OCI-LY7 (cell line): ENCODE data around the gene ZNF626. TPM values are rescaled to one million over a fixed set of nuclear protein-coding genes. Genes with fewer than 3 reads are reported as not detected.

Source experiments
- BruUV-seq: library from RNA; stranded (reverse); fragments of 400-500 nt; replicated peaks from 2 replicates; lab custom pipeline; 2021; lab: Mats Ljungman, UMichigan
- CTCF ChIA-PET: fragments of 300-600 bp; sonication (Branson Sonifier 250); formaldehyde crosslinking; loops from one replicate; lab custom pipeline; 2022; ENCODE audit warnings: antibody characterized with exemption; ENCODE audit not compliant: unreplicated experiment; lab: Charles Lee
- POLR2A ChIA-PET: fragments of 300-600 bp; sonication (Branson Sonifier 250); formaldehyde crosslinking; loops from one replicate; lab custom pipeline; 2022; ENCODE audit warnings: antibody characterized with exemption; lab: Charles Lee
- DNase-seq: peaks from one replicate; pipeline ENCODE4 v3.0.0-alpha.2; 2015; ENCODE audit warnings: low spot score
- H2AFZ ChIP-seq: fragments of 200-600 bp; sonication (generic), shearing (Covaris generic); 2 replicates; pipeline ENCODE4 v1.6.1; 2014; ENCODE audit warnings: mild to moderate bottlenecking, antibody characterized with exemption, low read length, moderate library complexity
- H3K27ac ChIP-seq: fragments of 200-600 bp; sonication (generic); 2 replicates; pipeline ENCODE4 v1.5.1; 2014; ENCODE audit warnings: mixed run types, low read depth, mild to moderate bottlenecking, moderate library complexity, low read length, inconsistent platforms; ENCODE audit not compliant: poor library complexity, severe bottlenecking
- H3K36me3 ChIP-seq: fragments of 200-600 bp; sonication (generic); 2 replicates; pipeline ENCODE4 v1.6.1; 2014; ENCODE audit warnings: mild to moderate bottlenecking, antibody characterized with exemption, low read length, moderate library complexity, mixed read lengths; ENCODE audit not compliant: insufficient read depth
- H3K4me1 ChIP-seq: fragments of 200-600 bp; sonication (generic); 2 replicates; pipeline ENCODE4 v1.5.1; 2014; ENCODE audit warnings: mild to moderate bottlenecking, low read length; ENCODE audit not compliant: insufficient read depth, poor library complexity, severe bottlenecking
- H3K4me2 ChIP-seq: fragments of 200-600 bp; sonication (generic); 2 replicates; pipeline ENCODE4 v1.6.1; 2014; ENCODE audit warnings: mild to moderate bottlenecking, low read length
- H3K4me3 ChIP-seq: fragments of 200-600 bp; sonication (generic); 2 replicates; pipeline ENCODE4 v1.5.1; 2014; ENCODE audit warnings: mild to moderate bottlenecking, low read depth, low read length; ENCODE audit not compliant: poor library complexity, severe bottlenecking
- H3K79me2 ChIP-seq: fragments of 200-600 bp; sonication (generic); 2 replicates; pipeline ENCODE4 v1.6.1; 2016; ENCODE audit warnings: low read depth, mild to moderate bottlenecking, low read length, moderate library complexity, mixed read lengths; ENCODE audit not compliant: insufficient read depth
- H3K9me2 ChIP-seq: fragments of 200-600 bp; sonication (generic); 2 replicates; pipeline ENCODE4 v1.6.1; 2016; ENCODE audit warnings: mild to moderate bottlenecking, low read length, mixed read lengths; ENCODE audit not compliant: insufficient read depth
- H3K9me3 ChIP-seq: fragments of 200-600 bp; sonication (generic); 2 replicates; pipeline ENCODE4 v1.6.1; 2014; ENCODE audit warnings: mild to moderate bottlenecking, mixed run types, low read length, mixed read lengths
- H4K20me1 ChIP-seq: fragments of 200-600 bp; sonication (generic); 2 replicates; pipeline ENCODE4 v1.6.1; 2014; ENCODE audit warnings: mild to moderate bottlenecking, antibody characterized with exemption, low read length, moderate library complexity, mixed read lengths; ENCODE audit not compliant: insufficient read depth
- EZH2phosphoT487 ChIP-seq: fragments of 200-600 bp; sonication (generic); IDR thresholded peaks from 2 replicates; pipeline ENCODE4 v1.6.1; 2018; ENCODE audit warnings: low read depth, borderline replicate concordance, mild to moderate bottlenecking, mixed run types, antibody characterized with exemption, low read length, moderate library complexity, mixed read lengths
- intact Hi-C: fragments of 100-400 bp; cut with micrococcal nuclease; formaldehyde crosslinking; loops from one replicate; pipeline ENCODE4 v1.10.0; 2022; ENCODE audit not compliant: unreplicated experiment
- total RNA-seq, 2 experiments: library from RNA; depleted of rRNA in 1 of 2; stranded (reverse); fragments of >200 nt in 1 of 2; shearing (Covaris generic) in 1 of 2; gene quantifications; 2 replicates each; pipeline ENCODE4 v1.2.3, GENCODE V29; 2014 to 2022
- TF ChIP-seq, protein P1 (sequence below): fragments of 200-600 bp; sonication (generic); conservative IDR thresholded peaks from 2 replicates; pipeline ENCODE4 v1.5.1; 2014; ENCODE audit warnings: mild to moderate bottlenecking, antibody characterized with exemption, low read length, moderate library complexity, mixed read lengths

ZNF626 gene
- total RNA-seq, 2 experiments from 2014 or later = 3.3 to 4.5 TPM

GRCh38 chr19:20611866-20612265, 49.5 kb downstream of the ZNF626 start:
- Histone ChIP-seq H3K79me2 (no peaks in the 10 kb centered on the region), H3K9me3 (no peaks in the 10 kb centered on the region), H4K20me1 (no peaks in the 10 kb centered on the region), H3K4me2 (no peak overlapping the region), H3K4me1 (no peaks in the 10 kb centered on the region), H3K9me2 (no peaks in the 10 kb centered on the region), H3K36me3 (no peaks in the 10 kb centered on the region), H3K4me3 (no peak overlapping the region), H3K27ac (no peak overlapping the region), H2AFZ (no peak overlapping the region)
- intact Hi-C loops = no loop called here
- POLR2A ChIA-PET = no interaction called here
- BruUV-seq = no TSS peak
- TF ChIP-seq, protein P1, sequence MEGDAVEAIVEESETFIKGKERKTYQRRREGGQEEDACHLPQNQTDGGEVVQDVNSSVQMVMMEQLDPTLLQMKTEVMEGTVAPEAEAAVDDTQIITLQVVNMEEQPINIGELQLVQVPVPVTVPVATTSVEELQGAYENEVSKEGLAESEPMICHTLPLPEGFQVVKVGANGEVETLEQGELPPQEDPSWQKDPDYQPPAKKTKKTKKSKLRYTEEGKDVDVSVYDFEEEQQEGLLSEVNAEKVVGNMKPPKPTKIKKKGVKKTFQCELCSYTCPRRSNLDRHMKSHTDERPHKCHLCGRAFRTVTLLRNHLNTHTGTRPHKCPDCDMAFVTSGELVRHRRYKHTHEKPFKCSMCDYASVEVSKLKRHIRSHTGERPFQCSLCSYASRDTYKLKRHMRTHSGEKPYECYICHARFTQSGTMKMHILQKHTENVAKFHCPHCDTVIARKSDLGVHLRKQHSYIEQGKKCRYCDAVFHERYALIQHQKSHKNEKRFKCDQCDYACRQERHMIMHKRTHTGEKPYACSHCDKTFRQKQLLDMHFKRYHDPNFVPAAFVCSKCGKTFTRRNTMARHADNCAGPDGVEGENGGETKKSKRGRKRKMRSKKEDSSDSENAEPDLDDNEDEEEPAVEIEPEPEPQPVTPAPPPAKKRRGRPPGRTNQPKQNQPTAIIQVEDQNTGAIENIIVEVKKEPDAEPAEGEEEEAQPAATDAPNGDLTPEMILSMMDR = no peak
- TF ChIP-seq EZH2phosphoT487 = no peak
- no peak for DNase-seq
- CTCF ChIA-PET = no interaction called here

DNA sequence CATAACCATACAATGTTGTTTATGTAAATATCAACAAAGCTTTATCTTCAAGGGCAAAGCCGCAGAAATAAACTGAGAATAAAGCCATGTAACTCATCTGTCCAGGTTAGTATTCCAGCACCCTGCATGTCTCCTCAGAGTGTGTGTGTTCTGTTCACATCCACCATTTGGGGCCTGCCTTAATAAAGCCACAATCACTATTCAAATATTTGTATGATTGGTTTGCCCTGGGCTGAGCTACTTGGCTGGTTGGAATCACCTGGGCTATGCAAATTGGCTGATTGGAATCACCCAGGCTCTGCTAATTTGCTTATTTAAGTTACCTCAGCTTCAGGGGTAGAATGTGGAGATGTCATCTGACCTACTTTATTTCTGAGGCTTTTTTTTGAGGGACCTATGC, 53.4 kb downstream of the ZNF626 start:
- H3K9me2 ChIP-seq = no peaks in the 10 kb centered on the region
- intact Hi-C loops = no loop called here
- no peaks in the 10 kb centered on the region for H3K9me3 ChIP-seq
- H3K4me3 ChIP-seq = no peak overlapping the region
- no peaks in the 10 kb centered on the region for H3K4me1 ChIP-seq
- no peaks in the 10 kb centered on the region for H4K20me1 ChIP-seq
- H3K79me2 ChIP-seq = no peaks in the 10 kb centered on the region
- no peaks in the 10 kb centered on the region for H3K36me3 ChIP-seq
- no peak overlapping the region for H2AFZ ChIP-seq
- no TSS peak for BruUV-seq
- no peak for TF ChIP-seq EZH2phosphoT487
- CTCF ChIA-PET = no interaction called here
- H3K27ac ChIP-seq = no peak overlapping the region
- no peak overlapping the region for H3K4me2 ChIP-seq
- no peak for DNase-seq
- POLR2A ChIA-PET = no interaction called here

Other genes with a start within 250 kb of the ZNF626 start
- gene ZNF737, start 95.8 kb downstream of the ZNF626 start, total RNA-seq (2014; rRNA removed; shearing (Covaris generic)) = 23.7 and 33.5 TPM in 2 replicates
- gene ZNF737, start 95.8 kb downstream of the ZNF626 start, total RNA-seq (2022) = 20.4 and 25.7 TPM in 2 replicates
- gene ZNF66, start 114.7 kb upstream of the ZNF626 start, total RNA-seq (2014; rRNA removed; shearing (Covaris generic)) = 32.4 and 34.2 TPM in 2 replicates
- gene ZNF66, start 114.7 kb upstream of the ZNF626 start, total RNA-seq (2022) = 28.4 and 39.6 TPM in 2 replicates